Activated CD8-positive, alpha-beta memory T cell treated with anti-CD3 and anti-CD28 coated beads, Interleukin-2, amount 50 U/mL, for 24 hours (primary cell): Measurements from ENCODE around the gene TMEM108.

Experiments
- DNase-seq: peaks from one replicate; pipeline ENCODE4 v3.0.0-alpha.2; 2020; ENCODE audit errors: extremely low read depth

The TMEM108 gene

GRCh38 chr3:133054586-133054985 is 16.4 kb downstream of the TMEM108 start:
- no peak for DNase-seq

GRCh38 chr3:133055339-133055738 is 17.1 kb downstream of the TMEM108 start:
- no peak for DNase-seq

GRCh38 chr3:133058243-133058642 is 20.1 kb downstream of the TMEM108 start:
- no peak for DNase-seq

- DNase-seq: no peak
Measured at GRCh38 chr3:133058831-133059230, 20.6 kb downstream of the TMEM108 start.

GRCh38 chr3:133065193-133065961 is 27.2 kb downstream of the TMEM108 start:
- no peak for DNase-seq

- DNase-seq: no peak
Measured at GRCh38 chr3:133066026-133066425, 27.8 kb downstream of the TMEM108 start.

- DNase-seq: no peak
Measured at GRCh38 chr3:133069556-133070286, 31.5 kb downstream of the TMEM108 start.

GRCh38 chr3:133074977-133075376 is 36.8 kb downstream of the TMEM108 start:
- DNase-seq: no peak

GRCh38 chr3:133077688-133078087 is 39.5 kb downstream of the TMEM108 start:
- DNase-seq: no peak

- DNase-seq: no peak
Measured at GRCh38 chr3:133079621-133080020, 41.4 kb downstream of the TMEM108 start.

GRCh38 chr3:133081016-133081415 is 42.8 kb downstream of the TMEM108 start:
- DNase-seq: no peak

GRCh38 chr3:133083395-133083794 is 45.2 kb downstream of the TMEM108 start:
- DNase-seq: no peak

GRCh38 chr3:133089906-133090485 is 51.8 kb downstream of the TMEM108 start:
- no peak for DNase-seq

- DNase-seq: no peak
Measured at GRCh38 chr3:133092681-133093080, 54.5 kb downstream of the TMEM108 start.

GRCh38 chr3:133093366-133093765 is 55.2 kb downstream of the TMEM108 start:
- DNase-seq: no peak

GRCh38 chr3:133096900-133097613 is 58.9 kb downstream of the TMEM108 start:
- DNase-seq: no peak

GRCh38 chr3:133103706-133104105 is 65.5 kb downstream of the TMEM108 start:
- no peak for DNase-seq

- no peak for DNase-seq
Measured at GRCh38 chr3:133106169-133106568, 68.0 kb downstream of the TMEM108 start.

- no peak for DNase-seq
Measured at GRCh38 chr3:133112666-133113065, 74.5 kb downstream of the TMEM108 start.

- no peak for DNase-seq
Measured at GRCh38 chr3:133113526-133113925, 75.3 kb downstream of the TMEM108 start.

- no peak for DNase-seq
Measured at GRCh38 chr3:133113927-133114597, 75.9 kb downstream of the TMEM108 start.

GRCh38 chr3:133115176-133115575 is 77.0 kb downstream of the TMEM108 start:
- no peak for DNase-seq
